OCI-LY7 (cell line): ENCODE measurements around the gene CDK11B. TPM values are rescaled to one million over a fixed set of nuclear protein-coding genes. Genes with fewer than 3 reads are reported as not detected.

Experiments
- BruUV-seq: library from RNA; stranded (reverse); fragments of 400-500 nt; replicated peaks from 2 replicates; lab custom pipeline; 2021; lab: Mats Ljungman, UMichigan
- CTCF ChIA-PET: fragments of 300-600 bp; sonication (Branson Sonifier 250); formaldehyde crosslinking; loops from one replicate; lab custom pipeline; 2022; ENCODE audit warnings: antibody characterized with exemption; ENCODE audit not compliant: unreplicated experiment; lab: Charles Lee
- POLR2A ChIA-PET: fragments of 300-600 bp; sonication (Branson Sonifier 250); formaldehyde crosslinking; loops from one replicate; lab custom pipeline; 2022; ENCODE audit warnings: antibody characterized with exemption; lab: Charles Lee
- DNase-seq: peaks from one replicate; pipeline ENCODE4 v3.0.0-alpha.2; 2015; ENCODE audit warnings: low spot score
- H2AFZ ChIP-seq: fragments of 200-600 bp; sonication (generic), shearing (Covaris generic); 2 replicates; pipeline ENCODE4 v1.6.1; 2014; ENCODE audit warnings: mild to moderate bottlenecking, antibody characterized with exemption, low read length, moderate library complexity
- H3K27ac ChIP-seq: fragments of 200-600 bp; sonication (generic); 2 replicates; pipeline ENCODE4 v1.5.1; 2014; ENCODE audit warnings: mixed run types, low read depth, mild to moderate bottlenecking, moderate library complexity, low read length, inconsistent platforms; ENCODE audit not compliant: poor library complexity, severe bottlenecking
- H3K36me3 ChIP-seq: fragments of 200-600 bp; sonication (generic); 2 replicates; pipeline ENCODE4 v1.6.1; 2014; ENCODE audit warnings: mild to moderate bottlenecking, antibody characterized with exemption, low read length, moderate library complexity, mixed read lengths; ENCODE audit not compliant: insufficient read depth
- H3K4me1 ChIP-seq: fragments of 200-600 bp; sonication (generic); 2 replicates; pipeline ENCODE4 v1.5.1; 2014; ENCODE audit warnings: mild to moderate bottlenecking, low read length; ENCODE audit not compliant: insufficient read depth, poor library complexity, severe bottlenecking
- H3K4me2 ChIP-seq: fragments of 200-600 bp; sonication (generic); 2 replicates; pipeline ENCODE4 v1.6.1; 2014; ENCODE audit warnings: mild to moderate bottlenecking, low read length
- H3K4me3 ChIP-seq: fragments of 200-600 bp; sonication (generic); 2 replicates; pipeline ENCODE4 v1.5.1; 2014; ENCODE audit warnings: mild to moderate bottlenecking, low read depth, low read length; ENCODE audit not compliant: poor library complexity, severe bottlenecking
- H3K79me2 ChIP-seq: fragments of 200-600 bp; sonication (generic); 2 replicates; pipeline ENCODE4 v1.6.1; 2016; ENCODE audit warnings: low read depth, mild to moderate bottlenecking, low read length, moderate library complexity, mixed read lengths; ENCODE audit not compliant: insufficient read depth
- H3K9me2 ChIP-seq: fragments of 200-600 bp; sonication (generic); 2 replicates; pipeline ENCODE4 v1.6.1; 2016; ENCODE audit warnings: mild to moderate bottlenecking, low read length, mixed read lengths; ENCODE audit not compliant: insufficient read depth
- H3K9me3 ChIP-seq: fragments of 200-600 bp; sonication (generic); 2 replicates; pipeline ENCODE4 v1.6.1; 2014; ENCODE audit warnings: mild to moderate bottlenecking, mixed run types, low read length, mixed read lengths
- H4K20me1 ChIP-seq: fragments of 200-600 bp; sonication (generic); 2 replicates; pipeline ENCODE4 v1.6.1; 2014; ENCODE audit warnings: mild to moderate bottlenecking, antibody characterized with exemption, low read length, moderate library complexity, mixed read lengths; ENCODE audit not compliant: insufficient read depth
- CTCF ChIP-seq: fragments of 200-600 bp; sonication (generic); conservative IDR thresholded peaks from 2 replicates; pipeline ENCODE4 v1.5.1; 2014; ENCODE audit warnings: mild to moderate bottlenecking, antibody characterized with exemption, low read length, moderate library complexity, mixed read lengths
- EZH2phosphoT487 ChIP-seq: fragments of 200-600 bp; sonication (generic); IDR thresholded peaks from 2 replicates; pipeline ENCODE4 v1.6.1; 2018; ENCODE audit warnings: low read depth, borderline replicate concordance, mild to moderate bottlenecking, mixed run types, antibody characterized with exemption, low read length, moderate library complexity, mixed read lengths
- intact Hi-C: fragments of 100-400 bp; cut with micrococcal nuclease; formaldehyde crosslinking; loops from one replicate; pipeline ENCODE4 v1.10.0; 2022; ENCODE audit not compliant: unreplicated experiment
- total RNA-seq, 2 experiments: library from RNA; depleted of rRNA in 1 of 2; stranded (reverse); fragments of >200 nt in 1 of 2; shearing (Covaris generic) in 1 of 2; gene quantifications; 2 replicates each; pipeline ENCODE4 v1.2.3, GENCODE V29; 2014 to 2022

CDK11B gene
- total RNA-seq, 2 experiments from 2014 or later = 21.6 to 51.5 TPM

- ChIA-PET POLR2A (interaction anchor here (0.6 kb wide), 2 partner anchors 17 to 166 kb away, joined by 3 read pairs; no protein-coding TSS in a partner anchor), CTCF (no interaction called here)
- Histone ChIP-seq H3K9me3 (no peaks in the 10 kb centered on the region), H2AFZ (no peak overlapping the region), H3K4me3 (no peak overlapping the region), H4K20me1 (no peaks in the 10 kb centered on the region), H3K4me1 (peaks cover 7% of the 10 kb centered on the region), H3K4me2 (no peak overlapping the region), H3K27ac (no peak overlapping the region), H3K79me2 (no peaks in the 10 kb centered on the region), H3K36me3 (peaks cover 52% of the 10 kb centered on the region), H3K9me2 (no peaks in the 10 kb centered on the region)
- no peak for DNase-seq
- BruUV-seq = no TSS peak
- TF ChIP-seq CTCF (no peak), EZH2phosphoT487 (no peak)
- intact Hi-C loops = no loop called here
Measured at GRCh38 chr1:1669468-1670440, 10.9 kb upstream of the CDK11B start.

DNA sequence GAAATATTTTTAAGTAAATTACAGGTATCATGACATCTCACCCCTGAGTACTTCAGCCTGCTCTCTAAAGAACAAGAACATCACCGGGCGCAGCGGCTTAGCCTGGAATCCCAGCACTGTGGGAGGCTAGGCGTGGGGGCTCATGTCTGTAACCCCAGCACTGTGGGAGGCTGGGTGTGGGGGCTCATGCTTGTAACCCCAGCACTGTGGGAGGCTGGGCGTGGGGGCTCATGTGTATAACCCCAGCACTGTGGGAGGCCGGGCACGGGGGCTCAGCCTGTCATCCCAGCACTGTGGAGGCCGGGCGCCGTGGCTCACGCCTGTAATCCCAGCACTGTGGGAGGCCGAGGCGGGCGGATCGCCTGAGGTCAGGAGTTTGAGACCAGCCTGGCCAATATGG, 7.7 kb upstream of the CDK11B start:
- Histone ChIP-seq H3K4me3 (no peak overlapping the region), H3K79me2 (no peaks in the 10 kb centered on the region), H3K9me2 (no peaks in the 10 kb centered on the region), H3K36me3 (peaks cover 41% of the 10 kb centered on the region), H2AFZ (no peak overlapping the region), H3K4me2 (no peak overlapping the region), H3K4me1 (no peaks in the 10 kb centered on the region), H3K27ac (no peak overlapping the region), H3K9me3 (no peaks in the 10 kb centered on the region), H4K20me1 (no peaks in the 10 kb centered on the region)
- intact Hi-C loops = no loop called here
- DNase-seq = no peak
- ChIA-PET CTCF (no interaction called here), POLR2A (interaction anchor here (0.6 kb wide), 1 partner anchor 246 kb away, joined by 4 read pairs; no protein-coding TSS in a partner anchor)
- TF ChIP-seq CTCF (no peak), EZH2phosphoT487 (no peak)
- no TSS peak for BruUV-seq
